DOHH2 (cell line): Measurements from ENCODE around the gene TYW1.
A peak's percentile ranks its signal among the peaks of the same experiment; 100 is the strongest.
"Not testable (repeated sequence)": the region's sequence is repeated elsewhere in the genome, so short reads cannot be mapped to it uniquely, and the experiment has no call there.

Experiments
- H3F3A ChIP-seq: fragments of 200-600 bp; sonication (generic), shearing (Covaris generic); 2 replicates; pipeline ENCODE4 v1.6.0; 2016; ENCODE audit warnings: antibody characterized with exemption, mild to moderate bottlenecking; ENCODE audit not compliant: control insufficient read depth, insufficient read depth
- H3K27ac ChIP-seq: fragments of 200-600 bp; sonication (generic); 2 replicates; pipeline ENCODE4 v1.5.1; 2014; ENCODE audit warnings: low read depth, mild to moderate bottlenecking, low read length, moderate library complexity
- H3K27me3 ChIP-seq: fragments of 200-600 bp; sonication (generic); 2 replicates; pipeline ENCODE4 v1.6.1; 2014; ENCODE audit warnings: mild to moderate bottlenecking, low read length, mixed read lengths; ENCODE audit not compliant: control insufficient read depth
- H3K36me3 ChIP-seq: fragments of 200-600 bp; sonication (generic); 2 replicates; pipeline ENCODE4 v1.6.1; 2014; ENCODE audit warnings: mild to moderate bottlenecking, low read length, moderate library complexity, mixed read lengths; ENCODE audit not compliant: control insufficient read depth
- H3K4me1 ChIP-seq: fragments of 200-600 bp; sonication (generic); 2 replicates; pipeline ENCODE4 v1.6.1; 2014; ENCODE audit warnings: mild to moderate bottlenecking, low read length, mixed read lengths; ENCODE audit not compliant: control insufficient read depth
- H3K4me2 ChIP-seq: fragments of 200-600 bp; sonication (generic); 2 replicates; pipeline ENCODE4 v1.6.0; 2014; ENCODE audit warnings: mild to moderate bottlenecking, low read length, moderate library complexity
- H3K4me3 ChIP-seq: fragments of 200-600 bp; sonication (generic); 2 replicates; pipeline ENCODE4 v1.5.1; 2014; ENCODE audit warnings: mild to moderate bottlenecking, low read length, mixed read lengths
- H3K79me2 ChIP-seq: fragments of 200-600 bp; sonication (generic); 2 replicates; pipeline ENCODE4 v1.6.1; 2014; ENCODE audit warnings: mild to moderate bottlenecking, low read length, mixed read lengths; ENCODE audit not compliant: control insufficient read depth
- H3K9me2 ChIP-seq: fragments of 200-600 bp; sonication (generic); replicated peaks from 2 replicates; pipeline ENCODE4 v1.6.1; 2014; ENCODE audit warnings: mild to moderate bottlenecking, low read length, mixed read lengths; ENCODE audit not compliant: control insufficient read depth
- H3K9me3 ChIP-seq: fragments of 200-600 bp; sonication (generic); 2 replicates; pipeline ENCODE4 v1.6.1; 2014; ENCODE audit warnings: antibody characterized with exemption, low read length, mixed read lengths; ENCODE audit not compliant: control insufficient read depth, insufficient read depth
- H4K20me1 ChIP-seq: fragments of 200-600 bp; sonication (generic); 2 replicates; pipeline ENCODE4 v1.6.0; 2014; ENCODE audit warnings: low read depth, mild to moderate bottlenecking, antibody characterized with exemption, low read length, moderate library complexity; ENCODE audit not compliant: control insufficient read depth, insufficient read depth
- EZH2phosphoT487 ChIP-seq: fragments of 200-600 bp; sonication (generic); IDR thresholded peaks from 2 replicates; pipeline ENCODE4 v1.6.1; 2017; ENCODE audit warnings: borderline replicate concordance, mild to moderate bottlenecking, antibody characterized with exemption, low read length, moderate library complexity, mixed read lengths
- TF ChIP-seq, protein P1 (sequence below): fragments of 200-600 bp; sonication (generic); IDR thresholded peaks from one replicate; pipeline ENCODE4 v1.5.1; 2014; ENCODE audit warnings: antibody characterized with exemption, mild to moderate bottlenecking, low read depth, low read length; ENCODE audit not compliant: poor library complexity, severe bottlenecking

Gene TYW1, protein sequence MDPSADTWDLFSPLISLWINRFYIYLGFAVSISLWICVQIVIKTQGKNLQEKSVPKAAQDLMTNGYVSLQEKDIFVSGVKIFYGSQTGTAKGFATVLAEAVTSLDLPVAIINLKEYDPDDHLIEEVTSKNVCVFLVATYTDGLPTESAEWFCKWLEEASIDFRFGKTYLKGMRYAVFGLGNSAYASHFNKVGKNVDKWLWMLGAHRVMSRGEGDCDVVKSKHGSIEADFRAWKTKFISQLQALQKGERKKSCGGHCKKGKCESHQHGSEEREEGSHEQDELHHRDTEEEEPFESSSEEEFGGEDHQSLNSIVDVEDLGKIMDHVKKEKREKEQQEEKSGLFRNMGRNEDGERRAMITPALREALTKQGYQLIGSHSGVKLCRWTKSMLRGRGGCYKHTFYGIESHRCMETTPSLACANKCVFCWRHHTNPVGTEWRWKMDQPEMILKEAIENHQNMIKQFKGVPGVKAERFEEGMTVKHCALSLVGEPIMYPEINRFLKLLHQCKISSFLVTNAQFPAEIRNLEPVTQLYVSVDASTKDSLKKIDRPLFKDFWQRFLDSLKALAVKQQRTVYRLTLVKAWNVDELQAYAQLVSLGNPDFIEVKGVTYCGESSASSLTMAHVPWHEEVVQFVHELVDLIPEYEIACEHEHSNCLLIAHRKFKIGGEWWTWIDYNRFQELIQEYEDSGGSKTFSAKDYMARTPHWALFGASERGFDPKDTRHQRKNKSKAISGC

GRCh38 chr7:66996444-66997191, at the start of gene TYW1:
TSS of gene TYW1 (plus strand) at chr7:66996833. CDS start at chr7:66996979, 146 bp downstream.
- H3K27me3 ChIP-seq, H3K9me3 ChIP-seq, H3F3A ChIP-seq, H3K9me2 ChIP-seq, H4K20me1 ChIP-seq: not testable (repeated sequence)
- peaks cover 22% of the 10 kb centered on the region for H3K4me1 ChIP-seq
- H3K79me2 ChIP-seq = peaks cover 57% of the 10 kb centered on the region
- H3K36me3 ChIP-seq = peaks cover 25% of the 10 kb centered on the region
- peak within 1 kb of the TSS; percentile 53 for H3K27ac ChIP-seq
- H3K4me2 ChIP-seq = peak within 1 kb of the TSS; percentile 80
- peak within 1 kb of the TSS; percentile 74 for H3K4me3 ChIP-seq

DNA sequence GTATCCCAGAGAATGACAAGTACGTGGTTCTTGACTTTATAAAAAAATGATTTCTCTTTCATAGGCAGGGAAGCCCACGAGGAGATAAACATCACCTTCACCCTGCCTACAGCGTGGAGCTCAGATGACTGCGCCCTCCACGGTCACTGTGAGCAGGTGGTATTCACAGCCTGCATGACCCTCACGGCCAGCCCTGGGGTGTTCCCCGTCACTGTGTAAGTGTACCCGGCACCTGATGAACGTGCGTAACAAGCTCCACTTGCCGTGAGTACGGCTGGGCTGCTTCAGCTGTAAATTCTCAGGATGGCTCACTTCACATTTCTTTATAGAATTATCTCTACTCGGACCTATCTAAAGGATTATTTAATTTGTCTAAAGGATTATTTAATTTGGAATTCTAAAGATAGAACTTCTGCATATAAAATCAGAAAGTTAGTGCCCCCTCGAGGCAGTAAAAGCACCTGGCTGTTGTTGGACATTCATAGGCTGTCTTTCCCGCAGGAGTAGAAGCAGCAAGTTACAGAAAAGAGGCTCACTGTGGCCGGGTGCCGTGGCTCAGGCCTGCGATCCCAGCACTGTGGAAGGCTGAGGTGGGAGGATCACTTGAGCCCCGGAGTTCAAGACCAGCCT, 48.0 kb upstream of the TYW1 start:
- Histone ChIP-seq H3K4me2 (no peak overlapping the region), H3K79me2 (peaks cover 17% of the 10 kb centered on the region), H3K27ac (no peak overlapping the region), H3K27me3 (no peaks in the 10 kb centered on the region), H3K4me3 (no peak overlapping the region), H4K20me1 (0 out of 2 replicates have a peak, but pooled peaks cover 9% of the 10 kb centered on the region), H3K4me1 (peaks cover 28% of the 10 kb centered on the region), H3F3A (no peaks in the 10 kb centered on the region), H3K9me2 (no peaks in the 10 kb centered on the region), H3K36me3 (peaks cover 86% of the 10 kb centered on the region), H3K9me3 (no peaks in the 10 kb centered on the region)
- no peak for TF ChIP-seq EZH2phosphoT487
- TF ChIP-seq, protein P1, sequence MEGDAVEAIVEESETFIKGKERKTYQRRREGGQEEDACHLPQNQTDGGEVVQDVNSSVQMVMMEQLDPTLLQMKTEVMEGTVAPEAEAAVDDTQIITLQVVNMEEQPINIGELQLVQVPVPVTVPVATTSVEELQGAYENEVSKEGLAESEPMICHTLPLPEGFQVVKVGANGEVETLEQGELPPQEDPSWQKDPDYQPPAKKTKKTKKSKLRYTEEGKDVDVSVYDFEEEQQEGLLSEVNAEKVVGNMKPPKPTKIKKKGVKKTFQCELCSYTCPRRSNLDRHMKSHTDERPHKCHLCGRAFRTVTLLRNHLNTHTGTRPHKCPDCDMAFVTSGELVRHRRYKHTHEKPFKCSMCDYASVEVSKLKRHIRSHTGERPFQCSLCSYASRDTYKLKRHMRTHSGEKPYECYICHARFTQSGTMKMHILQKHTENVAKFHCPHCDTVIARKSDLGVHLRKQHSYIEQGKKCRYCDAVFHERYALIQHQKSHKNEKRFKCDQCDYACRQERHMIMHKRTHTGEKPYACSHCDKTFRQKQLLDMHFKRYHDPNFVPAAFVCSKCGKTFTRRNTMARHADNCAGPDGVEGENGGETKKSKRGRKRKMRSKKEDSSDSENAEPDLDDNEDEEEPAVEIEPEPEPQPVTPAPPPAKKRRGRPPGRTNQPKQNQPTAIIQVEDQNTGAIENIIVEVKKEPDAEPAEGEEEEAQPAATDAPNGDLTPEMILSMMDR = no peak

DNA sequence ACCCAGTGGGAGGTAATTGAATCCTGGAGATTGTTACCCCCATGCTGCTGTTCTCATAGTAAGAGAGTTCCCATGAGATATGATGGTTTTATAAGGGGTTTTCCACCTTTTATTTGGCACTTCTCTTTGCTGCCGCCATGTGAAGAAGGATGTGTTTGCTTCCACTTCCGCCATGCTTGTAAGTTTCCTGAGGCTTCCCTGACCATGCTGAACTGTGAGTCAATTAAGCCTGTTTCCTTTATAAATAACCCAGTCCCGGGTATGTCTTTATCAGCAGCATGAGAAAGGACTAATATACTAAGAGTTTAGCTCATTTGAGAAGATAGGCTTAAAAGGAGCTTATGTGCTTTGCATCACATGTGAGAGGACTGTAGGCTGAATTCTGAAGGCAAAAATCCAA, 46.3 kb upstream of the TYW1 start:
- TF ChIP-seq, protein P1 = no peak
- no peak for TF ChIP-seq EZH2phosphoT487
- peaks cover 80% of the 10 kb centered on the region for H3K36me3 ChIP-seq

More for the DNA sequence above, 46.3 kb upstream of the TYW1 start:
- Histone ChIP-seq H3K9me3 (no peaks in the 10 kb centered on the region), H3K4me1 (peaks cover 28% of the 10 kb centered on the region), H3K4me2 (no peak overlapping the region), H4K20me1 (0 out of 2 replicates have a peak, but pooled peaks cover 3% of the 10 kb centered on the region), H3K4me3 (no peak overlapping the region), H3F3A (no peaks in the 10 kb centered on the region), H3K27ac (no peak overlapping the region), H3K79me2 (peaks cover 5% of the 10 kb centered on the region), H3K27me3 (no peaks in the 10 kb centered on the region), H3K9me2 (no peaks in the 10 kb centered on the region)
